ENCODE results near the gene MRPL19. TPM values are rescaled to one million over a fixed set of nuclear protein-coding genes. Genes with fewer than 3 reads are reported as not detected.

Gene MRPL19
- total RNA-seq, 4 donors from 2014 or later = 34.8 to 83.9 (median 57.6) TPM

DNA sequence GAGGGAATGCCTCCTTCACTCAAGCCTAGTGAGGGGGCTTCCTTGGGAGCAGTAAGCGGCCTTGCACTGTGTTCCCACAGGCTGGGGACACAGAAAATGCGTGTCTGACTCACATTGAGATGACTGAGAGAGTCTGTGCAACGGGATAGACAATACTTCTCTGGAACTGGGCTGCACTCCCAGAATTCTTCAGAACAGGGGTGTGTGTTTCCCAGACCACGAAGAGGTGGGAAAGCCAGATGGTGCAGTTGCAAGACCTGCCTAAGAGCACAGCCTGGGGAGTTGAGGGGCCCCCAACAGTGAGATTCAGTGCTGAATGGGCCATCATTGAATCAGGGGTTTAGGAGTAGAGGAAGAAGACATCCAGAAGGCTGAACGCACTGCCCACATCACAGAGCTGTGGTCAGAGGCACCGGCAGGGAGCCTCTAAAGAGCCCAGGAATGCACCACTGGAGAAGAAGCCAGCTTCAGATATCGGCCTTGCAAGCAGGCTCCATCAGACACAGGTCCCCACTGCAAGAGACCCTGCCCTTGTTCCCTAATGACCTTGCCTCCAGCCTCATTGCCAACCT is 36.6 kb upstream of the MRPL19 start:
- 80 to 85% methylated on average over 7 of the region's 7 CpGs for WGBS, 2 donors
- H3K4me1 ChIP-seq = peaks cover 33 to 36% of the 10 kb centered on the region in 2 donors
- intact Hi-C loops (cut with DNase I) = loop anchor here (5.0 kb wide), 1 partner anchor 148 kb away; no protein-coding TSS in a partner anchor
- no peaks in the 10 kb centered on the region for H3K27me3 ChIP-seq
- TF ChIP-seq, protein P1, sequence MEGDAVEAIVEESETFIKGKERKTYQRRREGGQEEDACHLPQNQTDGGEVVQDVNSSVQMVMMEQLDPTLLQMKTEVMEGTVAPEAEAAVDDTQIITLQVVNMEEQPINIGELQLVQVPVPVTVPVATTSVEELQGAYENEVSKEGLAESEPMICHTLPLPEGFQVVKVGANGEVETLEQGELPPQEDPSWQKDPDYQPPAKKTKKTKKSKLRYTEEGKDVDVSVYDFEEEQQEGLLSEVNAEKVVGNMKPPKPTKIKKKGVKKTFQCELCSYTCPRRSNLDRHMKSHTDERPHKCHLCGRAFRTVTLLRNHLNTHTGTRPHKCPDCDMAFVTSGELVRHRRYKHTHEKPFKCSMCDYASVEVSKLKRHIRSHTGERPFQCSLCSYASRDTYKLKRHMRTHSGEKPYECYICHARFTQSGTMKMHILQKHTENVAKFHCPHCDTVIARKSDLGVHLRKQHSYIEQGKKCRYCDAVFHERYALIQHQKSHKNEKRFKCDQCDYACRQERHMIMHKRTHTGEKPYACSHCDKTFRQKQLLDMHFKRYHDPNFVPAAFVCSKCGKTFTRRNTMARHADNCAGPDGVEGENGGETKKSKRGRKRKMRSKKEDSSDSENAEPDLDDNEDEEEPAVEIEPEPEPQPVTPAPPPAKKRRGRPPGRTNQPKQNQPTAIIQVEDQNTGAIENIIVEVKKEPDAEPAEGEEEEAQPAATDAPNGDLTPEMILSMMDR (IDR thresholded peaks at IDR 0.05) = no peak
- no peak for TF ChIP-seq POLR2A (IDR thresholded peaks at IDR 0.05)
- no peak overlapping the region for H3K4me3 ChIP-seq (replicated peaks in 1 of 3)
- H3K27ac ChIP-seq = no peak overlapping the region
- no peaks in the 10 kb centered on the region for H3K36me3 ChIP-seq
- no peak for DNase-seq
- no peaks in the 10 kb centered on the region for H3K9me3 ChIP-seq

GRCh38 chr2:75610671-75611070 is 35.9 kb upstream of the MRPL19 start:
- TF ChIP-seq, protein P1 (IDR thresholded peaks at IDR 0.05) = no peak
- TF ChIP-seq POLR2A (IDR thresholded peaks at IDR 0.05) = no peak
- Histone ChIP-seq H3K27ac (no peak overlapping the region), H3K36me3 (no peaks in the 10 kb centered on the region), H3K27me3 (no peaks in the 10 kb centered on the region), H3K4me1 (peaks cover 29% of the 10 kb centered on the region in 2 donors), H3K4me3 (replicated peaks in 1 of 3) (no peak overlapping the region), H3K9me3 (no peaks in the 10 kb centered on the region)
- no peak for DNase-seq
- intact Hi-C loops (cut with DNase I) = loop anchor here (5.0 kb wide), 1 partner anchor 148 kb away; no protein-coding TSS in a partner anchor
- 80 to 88% methylated on average over 4 of the region's 4 CpGs for WGBS, 2 donors

DNA sequence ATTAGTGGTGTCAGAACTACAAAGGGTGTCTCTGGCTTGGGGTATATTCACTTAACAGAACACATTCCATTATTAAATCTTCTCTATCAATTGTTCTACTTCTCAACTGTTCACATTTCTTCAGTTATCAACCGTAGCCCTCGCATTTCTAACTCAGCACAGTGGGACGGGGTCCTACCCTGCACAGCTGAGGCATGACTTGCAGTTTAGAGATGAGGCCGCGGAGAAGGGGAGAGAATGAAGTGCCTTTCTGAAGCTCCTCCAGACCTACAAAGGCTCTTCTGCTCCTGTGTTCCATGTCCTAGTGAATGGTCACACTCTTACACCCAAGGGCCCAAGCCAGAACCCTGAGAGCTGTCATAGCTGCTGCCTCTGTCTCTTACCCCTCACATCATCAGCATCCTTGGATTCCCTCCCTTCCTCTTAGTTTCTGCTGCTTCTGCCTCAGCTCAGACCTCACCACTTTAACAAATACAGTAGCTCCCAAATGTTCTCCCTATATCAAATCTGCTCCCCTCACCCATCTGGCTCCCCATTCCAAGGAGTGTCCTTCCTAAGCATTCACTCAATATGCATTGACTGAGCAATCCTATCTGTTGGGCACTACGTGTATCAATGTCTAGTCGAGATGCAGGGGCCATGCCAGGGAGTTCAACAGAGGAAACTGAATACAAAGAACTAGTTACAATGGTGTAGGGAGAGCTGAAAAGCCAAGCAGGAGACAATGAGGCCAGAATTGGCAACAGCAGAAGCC is 34.3 kb upstream of the MRPL19 start:
- WGBS, 2 donors = 82 to 84% methylated on average over 7 of the region's 7 CpGs
- DNase-seq = no peak
- no peaks in the 10 kb centered on the region for H3K36me3 ChIP-seq
- intact Hi-C loops (cut with DNase I) = loop anchor here (5.0 kb wide), 1 partner anchor 150 kb away; no protein-coding TSS in a partner anchor
- H3K4me3 ChIP-seq (replicated peaks in 1 of 3) = no peak overlapping the region
- no peak for TF ChIP-seq POLR2A (IDR thresholded peaks at IDR 0.05)
- TF ChIP-seq, protein P1 (IDR thresholded peaks at IDR 0.05) = no peak
- H3K27ac ChIP-seq = no peak overlapping the region
- peaks cover 16 to 17% of the 10 kb centered on the region in 2 donors for H3K4me1 ChIP-seq
- no peaks in the 10 kb centered on the region for H3K9me3 ChIP-seq
- H3K27me3 ChIP-seq = no peaks in the 10 kb centered on the region

- Histone ChIP-seq H3K27me3 (no peaks in the 10 kb centered on the region), H3K27ac (no peak overlapping the region), H3K4me1 (peaks cover 11 to 12% of the 10 kb centered on the region in 2 donors), H3K4me3 (replicated peaks in 1 of 3) (no peak overlapping the region), H3K9me3 (no peaks in the 10 kb centered on the region), H3K36me3 (no peaks in the 10 kb centered on the region)
- DNase-seq = no peak
- WGBS, 2 donors = 78 to 91% methylated on average over 5 of the region's 5 CpGs
- intact Hi-C loops (cut with DNase I) = loop anchor here (5.0 kb wide), 1 partner anchor 151 kb away; no protein-coding TSS in a partner anchor
- TF ChIP-seq, protein P1 (IDR thresholded peaks at IDR 0.05) = no peak
- no peak for TF ChIP-seq POLR2A (IDR thresholded peaks at IDR 0.05)
Measured at GRCh38 chr2:75612862-75613243, 33.7 kb upstream of the MRPL19 start.

GRCh38 chr2:75614162-75614651 is 32.4 kb upstream of the MRPL19 start:
- Histone ChIP-seq H3K4me1 (no peaks in the 10 kb centered on the region), H3K36me3 (no peaks in the 10 kb centered on the region), H3K27ac (no peak overlapping the region), H3K9me3 (no peaks in the 10 kb centered on the region), H3K27me3 (no peaks in the 10 kb centered on the region), H3K4me3 (replicated peaks in 1 of 3) (no peak overlapping the region)
- intact Hi-C loops (cut with DNase I) = loop anchor here (5.0 kb wide), 1 partner anchor 152 kb away; no protein-coding TSS in a partner anchor
- WGBS, 2 donors = 91 to 94% methylated on average over 5 of the region's 5 CpGs
- TF ChIP-seq, protein P1 (IDR thresholded peaks at IDR 0.05) = no peak
- no peak for TF ChIP-seq POLR2A (IDR thresholded peaks at IDR 0.05)
- no peak for DNase-seq

Data from thyroid gland (tissue), 4 donors.